Prostate gland (tissue), 2 donors: Measurements from ENCODE around the gene LRSAM1.

ENCODE experiments used
- POLR2AphosphoS5 ChIP-seq: sonication (generic); formaldehyde crosslinking; IDR thresholded peaks from one replicate; pipeline ENCODE4 v1.6.1; 2017; ENCODE audit warnings: antibody characterized with exemption
- TF ChIP-seq, protein P1 (sequence below), 4 experiments: fragments of 200-600 bp in 2 of 4; fragments of 450-650 bp in 2 of 4; sonication (generic) in 2 of 4; IDR thresholded peaks; 1 replicate in 3 of 4; 2 replicates in 1 of 4; pipeline ENCODE4 v1.5.1; 2016 to 2019; ENCODE audit warnings: antibody characterized with exemption in 4 of 4, mild to moderate bottlenecking in 2 of 4, moderate library complexity in 2 of 4

GRCh38 chr9:127519301-127520166, 68.2 kb downstream of the LRSAM1 start:
- TF ChIP-seq, protein P1, sequence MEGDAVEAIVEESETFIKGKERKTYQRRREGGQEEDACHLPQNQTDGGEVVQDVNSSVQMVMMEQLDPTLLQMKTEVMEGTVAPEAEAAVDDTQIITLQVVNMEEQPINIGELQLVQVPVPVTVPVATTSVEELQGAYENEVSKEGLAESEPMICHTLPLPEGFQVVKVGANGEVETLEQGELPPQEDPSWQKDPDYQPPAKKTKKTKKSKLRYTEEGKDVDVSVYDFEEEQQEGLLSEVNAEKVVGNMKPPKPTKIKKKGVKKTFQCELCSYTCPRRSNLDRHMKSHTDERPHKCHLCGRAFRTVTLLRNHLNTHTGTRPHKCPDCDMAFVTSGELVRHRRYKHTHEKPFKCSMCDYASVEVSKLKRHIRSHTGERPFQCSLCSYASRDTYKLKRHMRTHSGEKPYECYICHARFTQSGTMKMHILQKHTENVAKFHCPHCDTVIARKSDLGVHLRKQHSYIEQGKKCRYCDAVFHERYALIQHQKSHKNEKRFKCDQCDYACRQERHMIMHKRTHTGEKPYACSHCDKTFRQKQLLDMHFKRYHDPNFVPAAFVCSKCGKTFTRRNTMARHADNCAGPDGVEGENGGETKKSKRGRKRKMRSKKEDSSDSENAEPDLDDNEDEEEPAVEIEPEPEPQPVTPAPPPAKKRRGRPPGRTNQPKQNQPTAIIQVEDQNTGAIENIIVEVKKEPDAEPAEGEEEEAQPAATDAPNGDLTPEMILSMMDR (IDR thresholded peaks at IDR 0.05), result no peak
- TF ChIP-seq POLR2AphosphoS5, result no peak
